Left kidney (tissue), 2 donors: Measurements from ENCODE around the gene ATP6V0E2. TPM values are rescaled to one million over a fixed set of nuclear protein-coding genes. Genes with fewer than 3 reads are reported as not detected.
"Not testable (repeated sequence)": the region's sequence is repeated elsewhere in the genome, so short reads cannot be mapped to it uniquely, and the experiment has no call there.

Experiments
- DNase-seq: peaks from one replicate; pipeline ENCODE4 v3.0.0-alpha.2; 2013
- polyA plus RNA-seq: library from polyadenylated mRNA; unstranded; fragments of 120-200 nt; gene quantifications from one replicate; pipeline ENCODE4 v1.2.1, GENCODE V29; 2013; ENCODE audit not compliant: insufficient read length

The ATP6V0E2 gene
- polyA plus RNA-seq, 1 donor: 19.2 TPM

DNA sequence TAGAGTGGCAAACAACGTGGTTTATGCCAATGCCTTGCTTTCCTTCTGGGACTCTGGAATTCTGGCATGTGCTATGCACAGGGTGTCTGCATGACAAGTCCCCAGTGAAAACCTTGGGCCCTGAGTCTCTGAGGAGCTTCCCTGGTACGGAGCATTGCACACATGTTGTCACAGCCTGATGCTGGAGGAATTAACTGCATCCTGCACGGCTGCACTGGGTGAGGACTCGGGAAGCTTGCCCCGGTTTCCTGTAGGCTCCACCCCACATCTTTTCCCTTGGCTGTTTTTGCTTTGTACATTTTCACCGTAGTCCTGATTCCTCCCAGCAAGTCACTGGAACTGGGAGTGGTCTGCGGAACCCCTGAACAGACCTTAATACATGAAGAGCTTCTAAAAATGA is 52.6 kb downstream of the ATP6V0E2 start:
- DNase-seq: not testable (repeated sequence)

Other genes with a start within 250 kb of the ATP6V0E2 start
- 27.8 TPM for gene ZNF467, start 100.4 kb upstream of the ATP6V0E2 start, polyA plus RNA-seq
- gene ZNF862, start 35.6 kb upstream of the ATP6V0E2 start, polyA plus RNA-seq: 27.0 TPM